NCI-H2107 treated with DMSO at 0.1 percent for 48 hours (cell line): ENCODE measurements around the gene XDH.

Experiments
- DNase-seq: peaks from one replicate; lab custom pipeline; 2025; ENCODE audit not compliant: unreplicated experiment; lab: John Stamatoyannopoulos, UW

Gene XDH

DNA sequence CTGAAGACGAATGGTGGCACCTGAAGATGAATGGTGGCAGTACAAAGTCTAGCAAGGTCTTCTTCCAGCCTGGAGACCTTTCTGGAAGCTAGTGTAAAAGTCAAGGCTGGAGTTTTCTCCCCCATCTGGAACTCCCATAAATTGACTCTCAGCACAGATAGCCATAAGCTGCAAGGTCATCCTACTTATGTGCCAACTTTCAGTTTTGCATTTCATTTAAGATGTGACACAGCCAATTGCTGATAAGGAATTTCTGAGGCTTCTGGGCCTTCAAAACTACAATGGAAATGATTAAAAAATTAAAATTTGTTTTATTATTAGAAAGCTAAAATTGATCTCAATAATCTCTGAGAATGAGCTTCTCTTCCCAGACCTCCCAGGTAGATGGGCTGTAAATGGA lies 10.2 kb downstream of the XDH start:
- DNase-seq, result no peak

DNA sequence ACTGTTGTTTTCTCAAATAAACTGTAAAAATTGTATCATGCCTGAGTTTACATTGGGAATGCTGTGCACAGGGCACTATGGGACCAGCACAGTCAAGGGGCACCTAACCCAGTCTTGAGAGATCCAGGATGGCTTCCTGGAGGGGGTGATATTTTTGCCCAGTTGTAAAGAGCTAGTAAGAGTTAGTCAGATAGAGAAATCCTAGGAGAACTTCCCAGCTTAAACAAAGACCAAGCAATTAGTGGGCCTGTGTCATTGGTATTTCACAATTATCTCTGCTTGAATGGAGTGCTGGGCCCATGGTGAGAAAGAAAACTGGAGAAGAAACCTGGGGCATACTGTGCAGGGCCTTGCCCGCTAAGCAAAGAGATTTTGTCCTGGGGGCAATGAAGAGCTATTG lies 12.2 kb downstream of the XDH start:
- DNase-seq, result no peak

GRCh38 chr2:31401580-31401979 lies 13.0 kb downstream of the XDH start:
- no peak for DNase-seq

DNA sequence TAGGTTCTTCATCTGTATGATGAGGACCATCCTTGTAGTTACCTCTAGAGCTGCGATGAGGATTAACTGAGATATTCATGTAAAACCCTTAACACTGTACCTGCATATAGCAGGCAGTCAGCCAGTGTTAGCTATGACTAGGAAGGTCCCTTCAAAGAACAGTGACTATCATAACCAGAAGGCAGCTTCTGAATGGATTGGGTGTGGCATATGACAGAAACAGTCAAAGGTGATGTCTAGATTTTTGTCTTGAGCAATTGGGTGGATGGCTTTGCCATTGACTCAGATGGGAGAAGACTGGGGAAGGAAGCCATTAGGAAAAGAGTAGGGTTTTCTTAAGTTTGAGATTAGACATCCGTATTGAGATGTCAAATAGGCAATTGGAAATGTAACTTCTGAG lies 15.7 kb downstream of the XDH start:
- no peak for DNase-seq

DNA sequence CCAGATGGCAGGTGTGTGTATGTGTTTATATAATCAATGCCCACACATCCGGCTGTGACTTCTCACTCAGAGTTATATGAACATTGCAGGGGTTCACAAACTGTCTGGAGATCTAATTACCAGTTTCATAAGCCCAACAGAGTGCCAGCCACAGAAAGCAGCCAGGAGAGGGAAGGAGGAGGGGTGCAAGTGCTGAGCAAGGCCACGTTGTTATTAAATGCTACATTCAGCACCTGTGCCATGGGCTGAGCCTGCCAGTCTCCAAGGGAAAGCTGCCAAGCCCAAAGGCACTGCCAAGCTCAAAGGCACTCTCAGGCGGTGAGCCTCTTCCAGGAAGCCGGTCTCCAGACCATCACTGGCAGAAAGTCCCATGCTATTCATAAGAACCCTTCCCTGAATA lies 17.4 kb downstream of the XDH start:
- DNase-seq, result peak; percentile 5

DNA sequence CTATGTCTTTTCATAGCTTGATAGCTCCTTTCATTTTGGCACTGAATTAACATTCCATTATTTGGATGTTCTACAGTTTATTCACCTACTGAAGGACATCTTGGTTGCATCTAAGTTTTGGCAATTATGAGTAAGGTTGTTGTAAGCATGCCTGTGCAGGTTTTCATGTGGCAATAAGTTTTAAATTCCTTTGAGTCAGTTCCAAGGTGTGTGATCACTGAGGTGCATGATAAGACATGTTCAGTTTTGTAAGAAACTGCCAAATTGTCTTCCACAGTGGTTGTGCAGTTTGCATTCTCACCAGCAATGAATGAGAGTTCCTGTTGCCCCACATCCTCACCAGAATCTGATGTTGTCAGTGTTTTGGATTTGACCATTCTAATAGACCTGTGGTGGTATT lies 24.2 kb downstream of the XDH start:
- DNase-seq, result no peak

- no peak for DNase-seq
Measured at GRCh38 chr2:31388736-31389135, 25.8 kb downstream of the XDH start.

DNA sequence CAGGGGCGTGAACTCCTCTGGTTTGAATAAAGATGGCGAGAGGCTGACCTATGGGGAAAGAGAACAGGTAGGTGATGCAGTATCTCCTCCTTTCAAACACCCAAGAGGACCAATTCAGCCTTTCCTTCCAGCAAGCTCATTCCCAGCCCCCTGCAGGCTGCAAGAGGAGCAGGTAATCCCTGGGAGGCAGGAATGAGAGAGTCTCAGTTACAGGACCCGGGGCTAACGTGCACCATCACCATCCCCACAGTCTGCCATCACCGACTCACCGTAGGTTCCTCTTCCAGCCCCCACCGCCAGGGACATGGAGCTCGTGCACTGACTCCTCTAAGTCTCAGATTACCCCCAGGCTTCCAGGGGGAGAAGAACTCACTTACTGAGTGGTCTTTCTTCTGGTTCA lies 26.7 kb downstream of the XDH start:
- no peak for DNase-seq

GRCh38 chr2:31386648-31387047 lies 27.9 kb downstream of the XDH start:
- no peak for DNase-seq

GRCh38 chr2:31386172-31386571 lies 28.4 kb downstream of the XDH start:
- DNase-seq, result no peak

- no peak for DNase-seq
Measured at GRCh38 chr2:31384771-31385276, 29.7 kb downstream of the XDH start.

- DNase-seq, result no peak
Measured at GRCh38 chr2:31384351-31384750, 30.2 kb downstream of the XDH start.

DNA sequence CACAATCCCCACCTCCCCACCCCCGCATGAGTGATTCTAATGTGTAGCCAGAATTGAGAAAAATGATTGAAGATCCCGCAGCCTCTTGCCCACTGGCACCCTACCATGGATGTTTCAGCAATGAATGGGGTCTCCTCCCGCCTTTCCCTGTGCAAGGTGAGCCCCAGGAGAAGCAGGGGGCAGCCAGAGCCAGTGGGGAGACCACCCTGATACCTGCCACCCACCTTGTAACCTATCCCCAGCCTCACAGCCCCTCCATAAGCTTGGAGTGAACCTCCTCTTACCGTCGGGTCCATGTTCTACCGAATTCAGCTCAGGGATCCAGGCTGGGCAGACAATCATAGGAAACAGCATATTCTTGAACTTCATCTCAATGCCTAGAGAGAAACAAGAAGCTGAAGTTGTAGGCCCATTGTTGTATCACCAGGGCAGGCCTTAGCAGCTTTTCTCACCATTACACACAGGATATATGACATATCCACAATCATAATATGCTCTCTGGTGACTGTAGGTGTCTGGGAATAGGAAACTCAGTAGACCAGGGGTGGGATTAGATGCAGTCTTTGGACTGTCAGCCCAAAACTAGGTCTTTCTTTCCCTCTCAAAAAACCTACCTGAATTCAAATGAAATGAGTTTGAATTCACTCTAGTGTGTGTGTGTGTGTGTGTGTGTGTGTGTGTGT lies 30.9 kb downstream of the XDH start:
- no peak for DNase-seq

- no peak for DNase-seq
Measured at GRCh38 chr2:31382452-31383120, 32.0 kb downstream of the XDH start.

DNA sequence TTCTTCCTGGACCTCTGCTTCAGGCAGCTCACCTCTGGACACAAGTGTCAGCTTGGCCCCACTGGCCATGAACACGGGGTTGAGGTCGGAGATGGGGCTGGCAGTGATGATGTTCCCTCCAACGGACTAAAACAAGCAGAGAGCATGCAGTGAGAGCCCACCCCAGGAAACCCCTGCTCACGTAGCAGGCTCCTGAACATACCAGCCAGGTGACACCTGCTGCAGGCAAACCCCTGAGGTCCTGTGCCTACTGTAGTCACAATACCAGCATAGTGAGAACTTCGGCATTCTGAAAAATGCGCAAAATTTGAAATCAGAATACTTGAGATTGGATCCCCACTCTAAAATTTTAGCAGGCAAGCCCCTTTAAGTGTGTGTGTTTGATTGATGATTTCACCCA lies 32.9 kb downstream of the XDH start:
- no peak for DNase-seq

- no peak for DNase-seq
Measured at GRCh38 chr2:31380243-31380642, 34.3 kb downstream of the XDH start.

DNA sequence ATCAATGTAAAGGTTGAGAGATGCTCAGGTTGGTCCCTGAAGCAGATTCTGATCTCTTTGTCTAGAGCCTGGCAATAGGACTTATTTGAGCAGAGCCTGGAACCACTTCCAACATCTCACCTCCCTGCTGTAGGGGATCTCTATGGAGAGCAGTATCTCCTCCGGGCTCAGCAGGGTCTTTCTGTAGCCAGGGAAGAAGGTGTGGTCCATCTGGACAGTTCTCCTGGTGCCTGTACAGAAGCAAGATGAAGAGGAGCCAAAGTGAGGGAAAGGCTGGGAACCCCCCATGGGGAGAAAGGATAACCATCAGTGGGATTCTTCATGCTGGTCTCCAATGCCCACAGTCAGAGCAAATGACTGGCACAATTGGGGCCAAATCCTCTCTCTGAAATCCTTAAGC lies 34.8 kb downstream of the XDH start:
- no peak for DNase-seq

DNA sequence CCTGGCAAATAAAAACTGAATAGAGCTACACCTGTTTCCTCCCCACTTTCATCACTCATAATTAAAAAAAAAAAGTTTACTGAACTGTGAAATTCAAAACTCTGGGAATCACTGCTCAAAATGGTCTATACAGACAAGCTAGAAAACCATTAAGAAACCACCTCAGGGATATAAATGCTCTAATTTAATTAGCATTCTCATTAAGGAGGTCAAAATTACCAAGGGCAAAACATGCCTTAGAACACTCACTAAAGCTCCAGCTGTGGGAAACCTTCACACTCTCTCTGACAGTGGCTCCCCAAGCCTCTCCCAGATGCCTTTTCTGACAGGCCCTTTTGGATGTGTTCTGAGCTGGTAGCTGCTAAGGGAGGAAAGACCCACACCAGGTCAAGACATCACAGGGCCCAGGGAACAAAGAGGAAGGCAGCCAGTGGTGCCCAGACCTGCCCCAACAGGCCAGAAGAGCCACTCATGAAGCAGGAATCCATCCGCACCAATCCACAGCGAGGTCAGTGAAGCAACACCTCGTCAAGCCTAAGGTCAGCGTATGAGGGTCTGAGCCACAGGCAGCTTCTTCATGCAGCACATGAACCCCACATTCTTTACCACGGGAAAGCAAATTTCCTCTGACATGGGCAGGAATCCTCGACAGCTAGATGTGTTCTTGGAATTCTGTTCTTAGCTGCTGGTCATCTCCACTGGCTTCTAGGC lies 35.6 kb downstream of the XDH start:
- DNase-seq, result no peak

GRCh38 chr2:31378389-31378788 lies 36.2 kb downstream of the XDH start:
- no peak for DNase-seq

GRCh38 chr2:31373127-31373526 lies 41.4 kb downstream of the XDH start:
- no peak for DNase-seq

DNA sequence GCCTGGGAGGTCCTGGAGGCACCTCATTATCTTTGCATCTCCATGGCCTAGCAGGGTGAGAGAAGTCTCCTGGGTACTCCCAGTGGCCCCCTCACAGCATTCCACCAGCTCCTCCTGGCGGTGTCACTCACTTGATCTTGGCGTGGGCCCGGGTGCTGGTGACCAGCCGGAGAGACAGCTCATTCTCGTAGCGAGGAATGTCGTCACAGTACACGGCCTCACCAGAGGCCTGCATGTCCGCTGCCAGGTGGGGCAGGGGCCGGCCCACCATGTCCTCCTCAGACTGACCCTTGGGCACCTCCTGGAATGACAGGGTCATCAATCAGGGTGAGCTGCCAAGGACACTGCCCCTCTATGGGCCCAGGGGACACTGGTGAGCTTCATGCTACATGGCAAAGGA lies 42.4 kb downstream of the XDH start:
- no peak for DNase-seq

- no peak for DNase-seq
Measured at GRCh38 chr2:31371691-31372090, 42.9 kb downstream of the XDH start.
